Head of caudate nucleus (tissue), 42 donors: Measurements from ENCODE around the gene CREB3L4.
A peak's percentile ranks its signal among the peaks of the same experiment; 100 is the strongest.
"Not testable (repeated sequence)": the region's sequence is repeated elsewhere in the genome, so short reads cannot be mapped to it uniquely, and the experiment has no call there.

Source experiments
- DNase-seq, 42 donors: peaks; one replicate each; pipeline versions ENCODE4 v3.0.0 to v3.0.0-alpha.2; 2020 to 2021; ENCODE audit warnings: mixed read lengths in 7 of 42
- intact Hi-C: fragments of 100-400 bp; cut with DNase I; formaldehyde crosslinking; loops from one replicate; pipeline ENCODE4 v1.15.0; 2022

The CREB3L4 gene

GRCh38 chr1:154012543-154012942 lies 44.8 kb downstream of the CREB3L4 start:
- intact Hi-C loops: not testable (repeated sequence)
- DNase-seq: peak in 1 of 42 donors; percentile 18

- DNase-seq: no peak
- intact Hi-C loops: no loop called here
Measured at GRCh38 chr1:154014154-154014907, 46.6 kb downstream of the CREB3L4 start.

GRCh38 chr1:154019269-154019668 lies 51.6 kb downstream of the CREB3L4 start:
- no peak for DNase-seq
- intact Hi-C loops: no loop called here

GRCh38 chr1:154019940-154020339 lies 52.2 kb downstream of the CREB3L4 start:
- DNase-seq: no peak
- intact Hi-C loops: no loop called here
